ENCODE data around the gene KLHL42.
"Not testable (repeated sequence)": the region's sequence is repeated elsewhere in the genome, so short reads cannot be mapped to it uniquely, and the experiment has no call there.

The KLHL42 gene, protein sequence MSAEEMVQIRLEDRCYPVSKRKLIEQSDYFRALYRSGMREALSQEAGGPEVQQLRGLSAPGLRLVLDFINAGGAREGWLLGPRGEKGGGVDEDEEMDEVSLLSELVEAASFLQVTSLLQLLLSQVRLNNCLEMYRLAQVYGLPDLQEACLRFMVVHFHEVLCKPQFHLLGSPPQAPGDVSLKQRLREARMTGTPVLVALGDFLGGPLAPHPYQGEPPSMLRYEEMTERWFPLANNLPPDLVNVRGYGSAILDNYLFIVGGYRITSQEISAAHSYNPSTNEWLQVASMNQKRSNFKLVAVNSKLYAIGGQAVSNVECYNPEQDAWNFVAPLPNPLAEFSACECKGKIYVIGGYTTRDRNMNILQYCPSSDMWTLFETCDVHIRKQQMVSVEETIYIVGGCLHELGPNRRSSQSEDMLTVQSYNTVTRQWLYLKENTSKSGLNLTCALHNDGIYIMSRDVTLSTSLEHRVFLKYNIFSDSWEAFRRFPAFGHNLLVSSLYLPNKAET

DNA sequence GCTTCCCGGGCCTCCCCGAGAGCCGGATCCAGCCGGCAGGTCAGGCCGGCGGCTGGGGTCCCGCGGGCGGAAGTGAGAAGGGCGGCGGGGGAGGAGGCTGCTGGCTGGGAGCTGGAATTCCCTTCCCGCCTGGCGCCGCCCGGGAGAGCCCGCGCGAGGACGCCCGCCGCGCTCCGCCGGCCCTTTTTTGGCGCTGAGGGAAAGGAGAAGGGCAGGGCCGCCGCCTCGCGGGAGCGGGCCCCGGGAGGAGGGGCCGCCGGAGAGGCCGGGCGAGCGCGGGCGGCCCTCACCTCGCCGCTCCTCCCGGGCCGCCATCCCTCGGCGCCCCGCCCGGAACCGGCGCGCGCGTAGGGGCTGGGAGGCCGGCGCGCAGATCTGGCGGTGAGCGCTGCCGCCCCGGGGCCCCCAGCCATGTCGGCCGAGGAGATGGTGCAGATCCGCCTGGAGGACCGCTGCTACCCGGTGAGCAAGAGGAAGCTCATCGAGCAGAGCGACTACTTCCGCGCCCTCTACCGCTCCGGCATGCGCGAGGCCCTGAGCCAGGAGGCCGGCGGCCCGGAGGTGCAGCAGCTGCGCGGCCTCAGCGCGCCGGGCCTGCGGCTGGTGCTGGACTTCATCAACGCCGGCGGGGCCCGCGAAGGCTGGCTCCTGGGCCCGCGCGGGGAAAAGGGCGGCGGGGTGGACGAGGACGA lies at the start of gene KLHL42, which contains the start of gene MANSC4:
KLHL42 (plus strand) TSS at position 314 of the 692 bp plus-strand sequence; CDS start at position 412, 98 bp downstream.
MANSC4 (minus strand) TSS at position 317 of the 692 bp plus-strand sequence. CDS start 8,960 bp downstream, outside the sequence.
- Histone ChIP-seq H3K9ac (ENCODE audit: low read length) (peak within 1 kb of the TSS; percentile 64), H3K27ac (ENCODE audit: low read depth, low read length) (peak within 1 kb of the TSS; percentile 95), H3K4me1 (ENCODE audit: control insufficient read depth, insufficient read depth, low read length) (peaks cover 7% of the 10 kb centered on the region)

GRCh38 chr12:27732281-27732680 lies 47.8 kb upstream of the KLHL42 start:
- Histone ChIP-seq H3K27me3 (ENCODE audit: control insufficient read depth, insufficient read depth, low read length) (no peaks in the 10 kb centered on the region), H3K9ac (ENCODE audit: low read length) (no peak overlapping the region), H3K4me3 (ENCODE audit: low read length) (no peak overlapping the region), H3K4me1 (ENCODE audit: control insufficient read depth, insufficient read depth, low read length) (no peaks in the 10 kb centered on the region), H3K36me3 (ENCODE audit: control insufficient read depth, insufficient read depth, low read length) (peaks cover 2% of the 10 kb centered on the region), H3K27ac (ENCODE audit: low read depth, low read length) (no peak overlapping the region)

More for the DNA sequence above, at the start of gene KLHL42, which contains the start of gene MANSC4:
- Histone ChIP-seq H3K36me3 (ENCODE audit: control insufficient read depth, insufficient read depth, low read length) (no peaks in the 10 kb centered on the region), H3K4me3 (ENCODE audit: low read length) (peak within 1 kb of the TSS; percentile 74), H3K27me3 (ENCODE audit: control insufficient read depth, insufficient read depth, low read length) (no peaks in the 10 kb centered on the region)

GRCh38 chr12:27733052-27733656 lies 46.9 kb upstream of the KLHL42 start:
- H3K4me3 ChIP-seq (ENCODE audit: low read length): no peak overlapping the region
- H3K9ac ChIP-seq (ENCODE audit: low read length): no peak overlapping the region
- H3K36me3 ChIP-seq (ENCODE audit: control insufficient read depth, insufficient read depth, low read length): peaks cover 2% of the 10 kb centered on the region
- H3K27me3 ChIP-seq (ENCODE audit: control insufficient read depth, insufficient read depth, low read length): no peaks in the 10 kb centered on the region
- no peaks in the 10 kb centered on the region for H3K4me1 ChIP-seq (ENCODE audit: control insufficient read depth, insufficient read depth, low read length)
- no peak overlapping the region for H3K27ac ChIP-seq (ENCODE audit: low read depth, low read length)

DNA sequence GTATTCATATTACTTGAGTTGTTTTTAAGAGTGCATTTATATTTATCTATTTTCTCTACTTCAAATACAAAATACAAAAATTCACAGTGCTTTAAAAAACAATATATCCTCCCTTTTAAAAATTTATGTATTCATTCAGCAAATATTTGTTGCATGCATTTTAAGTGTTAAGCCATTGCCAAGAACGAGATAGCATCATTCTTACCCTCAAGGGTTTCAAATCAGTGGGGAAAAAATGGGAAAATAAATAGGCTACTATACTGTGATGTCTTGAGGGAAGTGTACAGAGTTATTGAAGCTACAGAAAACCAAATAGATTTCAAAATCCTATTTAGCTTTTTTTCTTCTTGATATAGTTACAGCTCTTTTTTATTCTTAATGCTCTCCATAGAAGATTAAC lies 46.2 kb upstream of the KLHL42 start:
- Histone ChIP-seq H3K27ac (ENCODE audit: low read depth, low read length) (no peak overlapping the region), H3K36me3 (ENCODE audit: control insufficient read depth, insufficient read depth, low read length) (peaks cover 2% of the 10 kb centered on the region), H3K27me3 (ENCODE audit: control insufficient read depth, insufficient read depth, low read length) (no peaks in the 10 kb centered on the region), H3K4me3 (ENCODE audit: low read length) (no peak overlapping the region), H3K9ac (ENCODE audit: low read length) (no peak overlapping the region), H3K4me1 (ENCODE audit: control insufficient read depth, insufficient read depth, low read length) (no peaks in the 10 kb centered on the region)

DNA sequence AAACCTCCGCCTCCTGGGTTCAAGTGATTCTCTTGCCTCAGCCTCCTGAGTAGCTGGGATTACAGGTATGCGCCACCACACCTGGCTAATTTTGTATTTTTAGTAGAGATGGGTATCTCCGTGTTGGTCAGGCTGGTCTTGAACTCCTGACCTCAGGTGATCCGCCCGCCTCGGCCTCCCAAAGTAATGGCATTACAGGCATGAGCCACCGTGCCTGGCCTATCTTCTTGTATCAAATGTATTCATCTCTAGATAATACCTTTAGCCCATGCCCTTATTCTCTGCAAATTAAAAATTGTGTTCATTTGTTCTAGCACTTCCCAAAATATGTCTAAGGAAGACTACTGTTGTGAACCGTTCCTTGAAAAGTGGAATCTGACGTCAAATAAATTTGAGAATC lies 45.7 kb upstream of the KLHL42 start:
- H3K9ac ChIP-seq (ENCODE audit: low read length); H3K27me3 ChIP-seq (ENCODE audit: control insufficient read depth, insufficient read depth, low read length); H3K4me3 ChIP-seq (ENCODE audit: low read length); H3K36me3 ChIP-seq (ENCODE audit: control insufficient read depth, insufficient read depth, low read length); H3K4me1 ChIP-seq (ENCODE audit: control insufficient read depth, insufficient read depth, low read length); H3K27ac ChIP-seq (ENCODE audit: low read depth, low read length): not testable (repeated sequence)

GRCh38 chr12:27743601-27744000 lies 36.4 kb upstream of the KLHL42 start:
- H3K4me1 ChIP-seq (ENCODE audit: control insufficient read depth, insufficient read depth, low read length): no peaks in the 10 kb centered on the region
- H3K36me3 ChIP-seq (ENCODE audit: control insufficient read depth, insufficient read depth, low read length): peaks cover 5% of the 10 kb centered on the region
- no peaks in the 10 kb centered on the region for H3K27me3 ChIP-seq (ENCODE audit: control insufficient read depth, insufficient read depth, low read length)

GRCh38 chr12:27745734-27746133 lies 34.3 kb upstream of the KLHL42 start:
- H3K27me3 ChIP-seq (ENCODE audit: control insufficient read depth, insufficient read depth, low read length); H3K27ac ChIP-seq (ENCODE audit: low read depth, low read length); H3K4me3 ChIP-seq (ENCODE audit: low read length); H3K4me1 ChIP-seq (ENCODE audit: control insufficient read depth, insufficient read depth, low read length); H3K36me3 ChIP-seq (ENCODE audit: control insufficient read depth, insufficient read depth, low read length); H3K9ac ChIP-seq (ENCODE audit: low read length): not testable (repeated sequence)

More at GRCh38 chr12:27743601-27744000, 36.4 kb upstream of the KLHL42 start:
- H3K9ac ChIP-seq (ENCODE audit: low read length): no peak overlapping the region
- H3K27ac ChIP-seq (ENCODE audit: low read depth, low read length): no peak overlapping the region
- H3K4me3 ChIP-seq (ENCODE audit: low read length): no peak overlapping the region

DNA sequence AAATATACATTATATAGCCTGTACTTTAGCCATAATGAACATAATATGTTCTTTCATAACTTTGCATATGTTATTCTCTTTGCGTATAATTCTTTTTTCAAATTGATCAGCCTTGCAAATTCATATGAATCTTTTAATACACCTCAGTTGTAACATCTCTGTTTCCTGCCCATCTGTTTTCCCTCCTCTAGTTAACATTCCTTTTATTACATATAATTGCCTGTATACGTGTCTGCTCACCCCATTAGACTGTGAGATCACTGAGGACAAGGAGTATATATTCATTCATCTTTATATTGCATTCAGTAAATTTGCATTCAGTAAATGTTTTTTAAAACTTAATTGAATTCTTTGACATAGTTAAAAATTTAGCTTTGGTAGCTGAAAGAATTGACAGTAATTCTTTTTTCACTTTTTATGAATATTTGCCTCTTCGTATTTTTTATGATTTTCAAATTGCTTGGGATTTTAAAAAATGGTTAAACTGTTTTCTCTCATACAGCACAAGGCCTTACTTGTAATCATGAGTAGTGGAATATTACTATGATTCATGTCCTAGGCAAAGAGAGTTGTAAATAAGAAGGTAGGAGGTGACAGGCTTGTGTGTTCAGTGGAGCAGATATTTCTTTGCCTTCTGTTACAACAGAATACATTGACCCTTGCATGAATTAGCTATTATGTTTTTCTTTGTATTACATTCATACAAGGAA lies 32.8 kb upstream of the KLHL42 start:
- H3K27ac ChIP-seq (ENCODE audit: low read depth, low read length): no peak overlapping the region
- H3K4me3 ChIP-seq (ENCODE audit: low read length): no peak overlapping the region

GRCh38 chr12:27751386-27752047 lies 28.5 kb upstream of the KLHL42 start:
- no peaks in the 10 kb centered on the region for H3K4me1 ChIP-seq (ENCODE audit: control insufficient read depth, insufficient read depth, low read length)
- H3K27ac ChIP-seq (ENCODE audit: low read depth, low read length): no peak overlapping the region
- no peak overlapping the region for H3K9ac ChIP-seq (ENCODE audit: low read length)
- H3K36me3 ChIP-seq (ENCODE audit: control insufficient read depth, insufficient read depth, low read length): peaks cover 9% of the 10 kb centered on the region
- no peak overlapping the region for H3K4me3 ChIP-seq (ENCODE audit: low read length)
- H3K27me3 ChIP-seq (ENCODE audit: control insufficient read depth, insufficient read depth, low read length): no peaks in the 10 kb centered on the region

More for the DNA sequence above, 32.8 kb upstream of the KLHL42 start:
- Histone ChIP-seq H3K36me3 (ENCODE audit: control insufficient read depth, insufficient read depth, low read length) (peaks cover 5% of the 10 kb centered on the region), H3K27me3 (ENCODE audit: control insufficient read depth, insufficient read depth, low read length) (no peaks in the 10 kb centered on the region), H3K9ac (ENCODE audit: low read length) (no peak overlapping the region), H3K4me1 (ENCODE audit: control insufficient read depth, insufficient read depth, low read length) (no peaks in the 10 kb centered on the region)

GRCh38 chr12:27754795-27755194 lies 25.2 kb upstream of the KLHL42 start:
- peaks cover 9% of the 10 kb centered on the region for H3K36me3 ChIP-seq (ENCODE audit: control insufficient read depth, insufficient read depth, low read length)
- H3K4me3 ChIP-seq (ENCODE audit: low read length): no peak overlapping the region
- H3K9ac ChIP-seq (ENCODE audit: low read length): no peak overlapping the region
- H3K27ac ChIP-seq (ENCODE audit: low read depth, low read length): no peak overlapping the region
- H3K27me3 ChIP-seq (ENCODE audit: control insufficient read depth, insufficient read depth, low read length): no peaks in the 10 kb centered on the region
- no peaks in the 10 kb centered on the region for H3K4me1 ChIP-seq (ENCODE audit: control insufficient read depth, insufficient read depth, low read length)

DNA sequence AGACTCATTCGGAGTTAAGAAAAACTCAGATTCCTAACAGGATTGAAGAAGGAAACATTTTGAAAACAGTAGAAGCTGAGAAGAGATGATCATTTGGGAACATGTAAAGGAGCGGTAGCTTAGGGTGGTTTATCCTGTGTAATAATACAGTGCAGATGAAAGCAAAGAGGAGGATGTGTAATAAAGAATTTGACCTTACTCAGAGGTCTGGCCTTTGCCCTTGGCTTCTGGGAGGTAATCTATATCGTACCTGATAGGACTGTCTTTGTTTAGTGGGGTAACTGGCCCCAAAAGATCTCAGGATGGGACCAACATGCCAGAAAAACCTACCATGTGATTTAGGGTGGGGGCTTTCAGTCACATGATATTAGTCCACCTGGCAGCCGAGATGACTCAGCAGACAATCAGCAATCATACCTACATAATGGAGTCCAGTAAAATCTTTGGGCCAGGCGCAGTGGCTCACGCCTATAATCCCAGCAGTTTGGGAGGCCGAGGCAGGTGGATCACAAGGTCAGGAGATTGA lies 23.3 kb upstream of the KLHL42 start:
- peaks cover 9% of the 10 kb centered on the region for H3K36me3 ChIP-seq (ENCODE audit: control insufficient read depth, insufficient read depth, low read length)
- H3K9ac ChIP-seq (ENCODE audit: low read length): no peak overlapping the region
- no peak overlapping the region for H3K27ac ChIP-seq (ENCODE audit: low read depth, low read length)
- H3K4me1 ChIP-seq (ENCODE audit: control insufficient read depth, insufficient read depth, low read length): no peaks in the 10 kb centered on the region
- no peak overlapping the region for H3K4me3 ChIP-seq (ENCODE audit: low read length)
- no peaks in the 10 kb centered on the region for H3K27me3 ChIP-seq (ENCODE audit: control insufficient read depth, insufficient read depth, low read length)
